HUES6 (cell line): ENCODE results near the gene EDAR.

Experiments used
- H3K27ac ChIP-seq: 2 replicates; pipeline ENCODE4 v1.7.0; 2013; ENCODE audit warnings: low read depth, mild to moderate bottlenecking, low read length, inconsistent platforms
- H3K27me3 ChIP-seq: 2 replicates; pipeline ENCODE4 v1.6.1; 2013; ENCODE audit warnings: low read length; ENCODE audit not compliant: control insufficient read depth, insufficient read depth
- H3K36me3 ChIP-seq: 2 replicates; pipeline ENCODE4 v1.6.1; 2013; ENCODE audit warnings: low read length; ENCODE audit not compliant: control insufficient read depth, insufficient read depth
- H3K4me1 ChIP-seq: 2 replicates; pipeline ENCODE4 v1.6.1; 2013; ENCODE audit warnings: low read length; ENCODE audit not compliant: control insufficient read depth, insufficient read depth
- H3K4me3 ChIP-seq: 2 replicates; pipeline ENCODE4 v1.5.1; 2013; ENCODE audit warnings: low read depth, low read length
- H3K9ac ChIP-seq: one replicate; pipeline ENCODE4 v1.6.1; 2013; ENCODE audit warnings: mild to moderate bottlenecking, low read length
- H3K9me3 ChIP-seq: 2 replicates; pipeline ENCODE4 v1.6.1; 2013; ENCODE audit warnings: low read depth, low read length; ENCODE audit not compliant: control insufficient read depth, insufficient read depth

EDAR gene

DNA sequence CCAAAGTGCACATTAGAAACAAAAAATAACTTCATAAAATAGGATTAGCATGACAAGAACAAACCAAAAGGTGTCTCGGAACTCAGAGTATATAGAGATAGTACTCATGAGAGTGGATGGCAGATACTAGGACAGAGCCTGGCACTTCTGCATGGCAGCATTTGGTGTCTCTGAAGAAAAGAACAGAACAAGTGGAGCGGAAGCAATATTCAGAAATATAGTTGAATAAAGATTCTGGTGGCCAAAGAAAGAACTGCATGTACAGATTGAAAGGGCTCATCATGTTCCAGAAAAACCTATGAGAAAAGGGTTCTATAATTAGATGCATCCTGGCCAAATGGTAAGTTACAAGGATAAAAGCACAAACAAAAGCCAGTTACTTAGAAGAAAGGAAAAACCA, 111.5 kb downstream of the EDAR start:
- Histone ChIP-seq H3K4me3 (no peak overlapping the region), H3K9me3 (peaks cover 26% of the 10 kb centered on the region), H3K4me1 (no peaks in the 10 kb centered on the region), H3K27me3 (no peaks in the 10 kb centered on the region), H3K9ac (no peak overlapping the region), H3K27ac (no peak overlapping the region), H3K36me3 (peaks cover 21% of the 10 kb centered on the region)

DNA sequence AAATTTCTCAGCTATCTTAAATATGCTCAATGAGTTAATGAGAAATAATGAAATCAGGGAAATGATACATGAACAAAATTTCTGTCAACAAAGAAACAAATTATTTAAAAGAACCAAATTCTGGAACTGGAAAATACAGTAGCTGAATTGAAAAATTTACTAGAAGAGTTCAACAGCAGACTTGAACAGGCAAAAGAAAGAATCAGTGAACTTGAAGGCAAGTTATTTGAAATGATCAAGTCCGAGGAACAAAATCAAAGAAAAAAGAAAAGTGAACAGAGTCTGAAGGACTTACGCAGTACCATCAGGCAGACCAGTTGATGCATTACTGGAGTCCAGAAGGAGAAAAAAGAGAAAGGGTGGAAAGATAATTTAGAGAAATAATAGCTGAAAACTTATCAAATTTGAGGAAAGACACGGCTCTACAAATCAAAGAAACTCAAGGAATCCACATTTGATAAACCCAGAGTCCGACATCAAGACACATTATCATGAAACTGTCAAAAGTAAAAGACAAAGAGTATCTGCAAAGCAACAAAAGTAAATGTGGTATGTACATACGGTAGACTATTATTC, 118.9 kb downstream of the EDAR start:
- H3K9ac ChIP-seq: no peak overlapping the region

DNA sequence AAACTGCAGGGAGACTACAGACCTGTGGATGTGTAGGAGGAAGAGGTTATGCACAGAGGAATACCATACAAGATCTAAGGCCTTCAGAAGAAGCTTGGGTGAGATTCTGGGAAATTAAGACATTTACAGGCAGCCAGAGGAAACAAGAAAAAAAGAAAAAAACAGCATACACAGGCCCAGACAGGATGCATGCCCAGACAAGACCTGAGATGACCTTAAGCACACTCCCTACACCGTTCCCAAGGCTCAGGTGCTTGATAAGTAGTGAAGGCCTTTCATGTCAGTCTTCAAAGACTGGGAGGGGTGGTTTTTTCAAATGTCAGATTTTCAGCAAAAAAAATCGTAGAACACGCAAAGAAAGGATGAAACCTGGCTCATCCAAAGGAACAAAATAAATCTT, 119.5 kb downstream of the EDAR start:
- peaks cover 27% of the 10 kb centered on the region for H3K36me3 ChIP-seq
- H3K9ac ChIP-seq: no peak overlapping the region
- no peak overlapping the region for H3K4me3 ChIP-seq
- no peaks in the 10 kb centered on the region; the same call in 1 of the 2 replicates for H3K4me1 ChIP-seq
- no peak overlapping the region for H3K27ac ChIP-seq
- peaks cover 10% of the 10 kb centered on the region; the same call in 1 of the 2 replicates for H3K9me3 ChIP-seq
- no peaks in the 10 kb centered on the region for H3K27me3 ChIP-seq

More for the DNA sequence above, 118.9 kb downstream of the EDAR start:
- Histone ChIP-seq H3K4me3 (no peak overlapping the region), H3K27me3 (no peaks in the 10 kb centered on the region), H3K4me1 (no peaks in the 10 kb centered on the region; the same call in 1 of the 2 replicates), H3K27ac (no peak overlapping the region), H3K9me3 (peaks cover 10% of the 10 kb centered on the region; the same call in 1 of the 2 replicates), H3K36me3 (peaks cover 27% of the 10 kb centered on the region)

DNA sequence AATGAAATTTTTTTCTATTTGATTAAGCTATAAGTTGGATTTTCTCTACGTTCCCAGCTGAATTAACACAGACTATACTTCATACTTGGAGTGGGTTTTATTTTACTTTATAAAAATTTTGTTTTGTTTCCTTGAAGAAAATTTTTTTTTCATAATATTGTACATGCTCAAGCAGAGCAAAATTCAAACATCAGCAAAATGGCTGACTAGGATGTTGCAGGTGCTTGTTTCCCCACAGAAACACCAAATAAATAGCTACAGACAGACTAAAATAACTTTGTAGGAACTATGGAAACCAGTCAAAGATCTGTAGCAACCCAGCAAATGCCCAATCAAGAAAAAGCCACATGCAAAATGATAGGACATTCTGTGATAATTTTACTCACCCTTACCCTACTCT, 120.1 kb downstream of the EDAR start:
- no peak overlapping the region for H3K9ac ChIP-seq
- no peak overlapping the region for H3K4me3 ChIP-seq
- peaks cover 24% of the 10 kb centered on the region for H3K36me3 ChIP-seq
- H3K9me3 ChIP-seq: peaks cover 10% of the 10 kb centered on the region; the same call in 1 of the 2 replicates
- no peaks in the 10 kb centered on the region for H3K27me3 ChIP-seq
- H3K4me1 ChIP-seq: no peaks in the 10 kb centered on the region; the same call in 1 of the 2 replicates
- H3K27ac ChIP-seq: no peak overlapping the region

DNA sequence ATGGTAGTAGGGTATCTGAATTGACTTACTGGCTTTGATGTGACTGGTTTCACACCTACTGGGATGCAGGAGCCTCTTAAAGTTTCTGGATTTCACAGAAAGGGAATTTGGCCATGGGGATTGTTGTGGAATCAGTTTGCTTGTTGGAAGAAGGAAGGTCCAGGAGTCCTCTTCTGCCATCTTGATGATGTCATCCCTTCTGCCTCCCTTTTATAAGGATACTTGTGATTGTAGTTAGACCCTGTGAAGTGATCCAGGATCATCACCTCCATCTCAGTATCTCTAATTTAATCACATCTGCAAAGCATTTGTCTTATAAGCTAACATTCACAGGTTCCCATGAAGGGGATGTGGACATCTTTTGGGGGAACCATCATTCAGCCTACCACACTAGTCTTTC, 123.0 kb downstream of the EDAR start:
- Histone ChIP-seq H3K36me3 (peaks cover 24% of the 10 kb centered on the region), H3K9ac (no peak overlapping the region), H3K4me3 (no peak overlapping the region), H3K9me3 (peaks cover 10% of the 10 kb centered on the region; the same call in 1 of the 2 replicates), H3K27ac (no peak overlapping the region), H3K4me1 (no peaks in the 10 kb centered on the region), H3K27me3 (no peaks in the 10 kb centered on the region)

DNA sequence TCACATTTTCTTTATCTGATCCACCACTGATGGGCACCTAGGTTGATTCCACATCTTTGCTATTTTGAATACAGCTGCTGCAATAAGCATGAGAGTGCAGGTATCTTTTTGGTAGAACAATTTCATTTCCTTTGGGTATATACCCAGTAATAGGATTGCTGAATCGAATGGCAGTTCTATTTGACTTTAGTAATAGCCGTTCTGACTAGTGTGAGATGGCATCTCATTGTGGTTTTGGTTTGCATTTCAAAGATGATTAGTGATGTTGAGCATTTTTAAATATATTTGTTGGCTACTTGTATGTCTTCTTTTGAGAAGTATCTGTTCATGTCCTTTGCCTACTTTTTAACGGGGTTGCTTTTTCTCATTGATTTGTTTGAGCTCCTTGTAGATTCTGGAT, 130.1 kb downstream of the EDAR start:
- no peaks in the 10 kb centered on the region for H3K27me3 ChIP-seq
- no peaks in the 10 kb centered on the region for H3K9me3 ChIP-seq
- no peak overlapping the region for H3K9ac ChIP-seq
- peaks cover 13% of the 10 kb centered on the region; the same call in 1 of the 2 replicates for H3K36me3 ChIP-seq
- no peak overlapping the region for H3K27ac ChIP-seq
- no peak overlapping the region for H3K4me3 ChIP-seq
- no peaks in the 10 kb centered on the region for H3K4me1 ChIP-seq

DNA sequence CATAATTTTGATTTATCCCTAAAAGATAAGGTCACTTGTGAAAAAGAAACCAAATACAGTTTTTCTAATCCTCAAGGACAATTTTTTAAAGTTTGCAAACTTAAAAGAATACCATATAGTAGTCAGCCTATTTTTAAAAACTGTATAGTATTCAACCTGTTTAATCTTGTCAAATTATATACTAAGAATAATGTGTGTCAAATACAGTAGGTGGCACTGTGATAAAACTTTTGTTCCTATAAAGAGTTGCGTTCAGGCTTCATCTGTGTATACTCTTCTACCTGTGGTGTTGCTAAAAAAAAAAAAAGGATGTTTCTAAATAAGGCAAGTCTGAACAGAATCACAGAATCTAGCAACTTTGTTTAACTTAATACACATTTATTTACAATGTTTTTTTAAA, 133.8 kb downstream of the EDAR start:
- Histone ChIP-seq H3K9me3 (no peaks in the 10 kb centered on the region), H3K9ac (no peak overlapping the region), H3K27ac (no peak overlapping the region)

DNA sequence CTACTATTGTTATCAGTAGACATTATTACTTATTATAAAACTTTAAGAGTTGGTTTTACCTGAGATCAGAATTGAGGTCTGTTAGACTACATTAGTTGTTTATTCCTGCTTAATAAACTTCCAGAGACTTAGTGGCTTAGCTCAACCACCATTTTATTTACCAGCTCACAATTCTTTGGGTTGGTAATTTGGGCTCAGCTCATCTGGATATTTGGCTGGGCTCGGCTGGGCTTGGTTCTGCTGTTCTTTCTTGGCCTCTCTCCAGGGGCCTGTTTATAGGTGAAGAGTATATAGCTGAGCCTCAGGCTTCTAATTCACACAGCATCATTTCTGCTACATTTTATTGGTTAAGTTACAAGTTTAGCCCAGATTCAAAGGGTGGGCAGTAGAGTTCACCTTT, 134.5 kb downstream of the EDAR start:
- H3K27me3 ChIP-seq: no peaks in the 10 kb centered on the region
- no peaks in the 10 kb centered on the region for H3K9me3 ChIP-seq
- no peak overlapping the region for H3K27ac ChIP-seq
- H3K4me1 ChIP-seq: no peaks in the 10 kb centered on the region
- no peak overlapping the region for H3K9ac ChIP-seq
- peaks cover 40% of the 10 kb centered on the region for H3K36me3 ChIP-seq
- H3K4me3 ChIP-seq: no peak overlapping the region

More for the DNA sequence above, 133.8 kb downstream of the EDAR start:
- Histone ChIP-seq H3K36me3 (peaks cover 35% of the 10 kb centered on the region), H3K4me1 (no peaks in the 10 kb centered on the region), H3K27me3 (no peaks in the 10 kb centered on the region), H3K4me3 (no peak overlapping the region)

DNA sequence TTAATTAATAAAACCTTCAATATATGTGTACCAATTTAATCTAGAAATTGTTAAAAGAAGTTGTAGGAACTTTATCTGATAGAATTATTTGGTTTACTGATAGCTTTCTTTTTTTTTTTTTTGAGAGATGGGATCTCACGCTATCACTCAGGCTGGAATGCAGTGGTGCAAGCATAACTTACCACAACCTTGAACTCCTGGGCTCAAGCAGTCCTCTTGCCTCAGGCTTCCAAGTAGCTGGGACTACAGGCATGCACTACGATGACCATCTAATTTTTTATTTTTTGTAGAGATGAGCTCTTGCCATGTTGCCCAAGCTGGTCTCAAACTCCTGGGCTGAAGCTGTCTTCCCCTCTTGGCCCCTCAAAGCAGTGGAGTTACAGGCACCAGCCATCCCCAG, 135.6 kb downstream of the EDAR start:
- no peaks in the 10 kb centered on the region for H3K9me3 ChIP-seq
- H3K27ac ChIP-seq: no peak overlapping the region
- H3K4me3 ChIP-seq: no peak overlapping the region
- peaks cover 44% of the 10 kb centered on the region for H3K36me3 ChIP-seq
- H3K9ac ChIP-seq: no peak overlapping the region
- no peaks in the 10 kb centered on the region for H3K4me1 ChIP-seq
- H3K27me3 ChIP-seq: no peaks in the 10 kb centered on the region

DNA sequence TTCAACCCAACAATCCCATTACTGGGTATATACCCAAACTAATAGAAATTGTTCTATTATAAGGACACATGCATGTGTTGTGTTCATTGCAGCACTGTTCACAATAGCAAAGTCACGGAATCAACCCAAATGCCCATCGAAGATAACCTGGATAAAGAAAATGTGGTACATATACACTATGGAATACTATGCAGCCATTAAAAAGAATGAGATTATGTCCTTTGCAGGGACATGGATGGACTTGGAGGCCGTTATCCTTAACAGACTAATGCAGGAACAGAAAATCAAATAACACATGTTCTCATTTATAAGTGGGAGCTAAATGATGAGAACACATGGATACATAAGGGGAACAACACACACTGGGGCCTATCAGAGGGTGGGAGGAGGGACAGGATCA, 136.6 kb downstream of the EDAR start:
- H3K4me3 ChIP-seq: no peak overlapping the region
- H3K36me3 ChIP-seq: peaks cover 40% of the 10 kb centered on the region
- H3K9me3 ChIP-seq: no peaks in the 10 kb centered on the region
- no peak overlapping the region for H3K9ac ChIP-seq
- no peaks in the 10 kb centered on the region for H3K4me1 ChIP-seq
- no peaks in the 10 kb centered on the region for H3K27me3 ChIP-seq
- no peak overlapping the region for H3K27ac ChIP-seq

DNA sequence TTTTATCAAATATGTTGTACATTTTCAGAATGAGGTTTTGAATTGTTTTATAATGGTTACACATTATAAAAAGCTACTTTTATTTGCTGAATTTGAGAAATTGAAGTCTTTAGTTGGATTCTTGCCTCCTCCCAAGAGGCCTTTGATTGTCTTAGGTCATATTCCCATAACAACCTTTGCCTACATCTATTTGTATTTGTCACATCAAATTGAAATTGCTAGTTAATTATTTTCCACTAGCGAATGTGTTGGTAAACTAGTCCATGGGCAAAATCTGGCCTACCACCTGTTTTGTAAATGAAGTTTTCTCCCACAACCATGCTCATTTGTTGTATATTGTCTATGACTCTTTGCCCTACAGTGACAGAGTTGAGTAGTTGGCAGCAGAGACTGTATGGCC, 142.0 kb downstream of the EDAR start:
- no peaks in the 10 kb centered on the region for H3K27me3 ChIP-seq
- peaks cover 32% of the 10 kb centered on the region for H3K36me3 ChIP-seq
- no peak overlapping the region for H3K4me3 ChIP-seq
- no peak overlapping the region for H3K27ac ChIP-seq
- no peaks in the 10 kb centered on the region for H3K4me1 ChIP-seq
- no peaks in the 10 kb centered on the region for H3K9me3 ChIP-seq
- H3K9ac ChIP-seq: no peak overlapping the region
